Bronchial epithelial cell (primary cell): ENCODE results near the gene LMX1B. TPM values are rescaled to one million over a fixed set of nuclear protein-coding genes. Genes with fewer than 3 reads are reported as not detected.

ENCODE experiments used
- DNase-seq: peaks from one replicate; pipeline ENCODE4 v3.0.0-alpha.2; 2010; ENCODE audit warnings: low read depth
- FAIRE-seq: peaks from 2 replicates; lab custom pipeline; 2011; peaks lifted over from hg19 to GRCh38; lab: Jason Lieb, UNC
- H3K27me3 ChIP-seq: 2 replicates; pipeline ENCODE4 v1.5.1; 2011; ENCODE audit warnings: low read length; ENCODE audit not compliant: control insufficient read depth, insufficient read depth
- H3K36me3 ChIP-seq: 2 replicates; pipeline ENCODE4 v1.5.1; 2011; ENCODE audit warnings: low read length; ENCODE audit not compliant: control insufficient read depth, insufficient read depth
- H3K4me3 ChIP-seq: 2 replicates; pipeline ENCODE4 v1.5.1; 2011; ENCODE audit warnings: mild to moderate bottlenecking, low read depth, low read length, control low read depth
- total RNA-seq: library from RNA; depleted of rRNA; stranded (reverse); fragments of >200 nt; gene quantifications from 2 replicates; pipeline ENCODE4 v1.2.1, GENCODE V29; 2014
- TF ChIP-seq, protein P1 (sequence below): IDR thresholded peaks from 2 replicates; pipeline ENCODE4 v1.5.1; 2011; ENCODE audit warnings: mild to moderate bottlenecking, moderate library complexity, low read length, control low read depth, inconsistent platforms; ENCODE audit not compliant: insufficient read depth, severe bottlenecking

LMX1B gene
- total RNA-seq, 1 donor from 2014 or later, result not detected

DNA sequence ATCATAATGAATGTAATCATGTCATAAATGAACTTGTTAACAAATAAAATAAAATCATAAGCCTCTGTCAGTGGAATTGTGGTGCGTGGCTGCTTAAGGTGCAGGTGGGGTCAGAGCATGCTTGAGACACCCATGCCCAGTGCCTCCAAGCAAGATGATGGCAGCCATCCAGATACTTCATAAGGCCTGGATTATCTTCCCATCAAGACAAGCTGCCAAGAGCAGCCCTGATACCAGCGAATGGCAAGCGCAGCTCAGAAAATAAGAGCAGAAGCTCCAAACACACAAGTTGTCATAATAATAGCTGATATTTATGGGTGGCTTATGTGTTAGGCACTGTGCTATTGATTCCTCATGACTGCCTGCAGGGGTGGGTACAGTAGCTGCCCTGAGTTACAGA, 21.8 kb upstream of the LMX1B start:
- peaks cover 3% of the 10 kb centered on the region for H3K27me3 ChIP-seq
- DNase-seq, result no peak
- no peak for FAIRE-seq
- H3K36me3 ChIP-seq, result no peaks in the 10 kb centered on the region
- TF ChIP-seq, protein P1, sequence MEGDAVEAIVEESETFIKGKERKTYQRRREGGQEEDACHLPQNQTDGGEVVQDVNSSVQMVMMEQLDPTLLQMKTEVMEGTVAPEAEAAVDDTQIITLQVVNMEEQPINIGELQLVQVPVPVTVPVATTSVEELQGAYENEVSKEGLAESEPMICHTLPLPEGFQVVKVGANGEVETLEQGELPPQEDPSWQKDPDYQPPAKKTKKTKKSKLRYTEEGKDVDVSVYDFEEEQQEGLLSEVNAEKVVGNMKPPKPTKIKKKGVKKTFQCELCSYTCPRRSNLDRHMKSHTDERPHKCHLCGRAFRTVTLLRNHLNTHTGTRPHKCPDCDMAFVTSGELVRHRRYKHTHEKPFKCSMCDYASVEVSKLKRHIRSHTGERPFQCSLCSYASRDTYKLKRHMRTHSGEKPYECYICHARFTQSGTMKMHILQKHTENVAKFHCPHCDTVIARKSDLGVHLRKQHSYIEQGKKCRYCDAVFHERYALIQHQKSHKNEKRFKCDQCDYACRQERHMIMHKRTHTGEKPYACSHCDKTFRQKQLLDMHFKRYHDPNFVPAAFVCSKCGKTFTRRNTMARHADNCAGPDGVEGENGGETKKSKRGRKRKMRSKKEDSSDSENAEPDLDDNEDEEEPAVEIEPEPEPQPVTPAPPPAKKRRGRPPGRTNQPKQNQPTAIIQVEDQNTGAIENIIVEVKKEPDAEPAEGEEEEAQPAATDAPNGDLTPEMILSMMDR, result no peak
- H3K4me3 ChIP-seq, result no peak overlapping the region

DNA sequence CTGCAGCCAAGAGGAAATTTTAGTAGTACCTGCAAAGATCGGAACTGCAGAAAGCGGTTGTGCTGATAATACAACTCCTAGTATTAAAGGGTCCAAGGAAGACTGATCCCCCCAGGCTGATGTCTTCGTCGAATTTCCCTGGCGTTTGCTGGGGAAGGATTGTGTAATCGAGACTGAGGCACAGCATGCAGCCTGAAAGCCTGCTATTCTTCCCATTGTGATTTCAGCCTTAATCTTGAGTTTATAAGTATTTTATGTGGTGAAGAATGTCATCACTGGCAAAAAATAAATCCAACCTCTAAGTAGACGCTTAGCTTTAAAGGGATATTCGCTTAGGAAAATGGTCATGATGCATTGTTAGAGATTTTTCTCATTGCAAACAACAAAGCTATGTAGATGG, 21.3 kb upstream of the LMX1B start:
- DNase-seq, result no peak
- peaks cover 3% of the 10 kb centered on the region for H3K27me3 ChIP-seq
- no peak overlapping the region for H3K4me3 ChIP-seq
- FAIRE-seq, result no peak
- no peaks in the 10 kb centered on the region for H3K36me3 ChIP-seq
- TF ChIP-seq, protein P1, result no peak

DNA sequence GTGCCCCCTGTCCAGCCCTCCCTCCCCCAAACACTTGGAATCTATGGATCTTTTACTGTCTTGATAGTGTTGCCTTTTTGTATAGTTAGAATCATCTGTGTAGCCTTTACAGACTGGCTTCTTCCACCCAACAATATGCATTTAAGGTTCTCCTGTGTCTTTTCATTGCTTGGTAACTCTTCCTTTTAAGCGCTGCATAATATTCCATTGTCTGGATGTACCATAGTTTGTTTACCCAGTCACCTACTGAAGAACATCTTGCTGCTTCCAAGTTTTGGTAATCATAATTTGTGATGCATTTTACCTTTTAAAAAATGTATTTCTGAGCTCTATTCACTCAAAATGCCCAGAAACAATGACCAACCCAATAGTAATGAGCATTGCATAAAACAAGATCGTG, 17.7 kb upstream of the LMX1B start:
- H3K36me3 ChIP-seq, result no peaks in the 10 kb centered on the region
- TF ChIP-seq, protein P1, result no peak
- FAIRE-seq (no peak), DNase-seq (no peak)
- no peak overlapping the region for H3K4me3 ChIP-seq
- H3K27me3 ChIP-seq, result no peaks in the 10 kb centered on the region

DNA sequence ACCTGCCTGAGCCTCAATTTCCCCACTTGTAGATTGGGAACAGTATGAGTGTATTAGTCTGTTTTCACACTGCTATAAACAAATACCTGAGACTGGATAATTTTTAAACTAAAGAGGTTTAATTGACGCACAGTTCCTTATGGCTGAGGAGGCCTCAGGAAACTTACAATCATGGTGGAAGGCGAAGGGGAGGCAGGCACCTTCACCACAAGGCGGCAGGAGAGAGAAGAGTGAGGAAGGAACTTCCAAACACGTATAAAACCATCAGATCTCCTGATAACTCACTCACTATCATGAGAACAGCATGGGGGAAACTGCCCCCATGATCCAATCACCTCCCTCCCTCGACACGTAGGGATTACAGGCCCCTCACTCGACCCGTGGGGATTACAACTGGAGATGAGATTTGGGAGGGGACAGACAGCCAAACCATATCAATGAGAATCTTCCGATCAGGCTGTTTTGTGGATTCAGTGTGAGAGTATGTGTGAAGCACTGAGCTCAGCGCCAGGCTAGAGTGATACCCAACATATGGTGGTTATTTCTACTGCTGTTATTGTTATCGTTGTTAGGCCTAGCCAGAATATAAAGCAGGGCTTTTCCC, 14.6 kb upstream of the LMX1B start:
- no peaks in the 10 kb centered on the region for H3K27me3 ChIP-seq
- FAIRE-seq (no peak), DNase-seq (no peak)
- no peaks in the 10 kb centered on the region for H3K36me3 ChIP-seq
- TF ChIP-seq, protein P1, result peak; percentile 4
- H3K4me3 ChIP-seq, result no peak overlapping the region

DNA sequence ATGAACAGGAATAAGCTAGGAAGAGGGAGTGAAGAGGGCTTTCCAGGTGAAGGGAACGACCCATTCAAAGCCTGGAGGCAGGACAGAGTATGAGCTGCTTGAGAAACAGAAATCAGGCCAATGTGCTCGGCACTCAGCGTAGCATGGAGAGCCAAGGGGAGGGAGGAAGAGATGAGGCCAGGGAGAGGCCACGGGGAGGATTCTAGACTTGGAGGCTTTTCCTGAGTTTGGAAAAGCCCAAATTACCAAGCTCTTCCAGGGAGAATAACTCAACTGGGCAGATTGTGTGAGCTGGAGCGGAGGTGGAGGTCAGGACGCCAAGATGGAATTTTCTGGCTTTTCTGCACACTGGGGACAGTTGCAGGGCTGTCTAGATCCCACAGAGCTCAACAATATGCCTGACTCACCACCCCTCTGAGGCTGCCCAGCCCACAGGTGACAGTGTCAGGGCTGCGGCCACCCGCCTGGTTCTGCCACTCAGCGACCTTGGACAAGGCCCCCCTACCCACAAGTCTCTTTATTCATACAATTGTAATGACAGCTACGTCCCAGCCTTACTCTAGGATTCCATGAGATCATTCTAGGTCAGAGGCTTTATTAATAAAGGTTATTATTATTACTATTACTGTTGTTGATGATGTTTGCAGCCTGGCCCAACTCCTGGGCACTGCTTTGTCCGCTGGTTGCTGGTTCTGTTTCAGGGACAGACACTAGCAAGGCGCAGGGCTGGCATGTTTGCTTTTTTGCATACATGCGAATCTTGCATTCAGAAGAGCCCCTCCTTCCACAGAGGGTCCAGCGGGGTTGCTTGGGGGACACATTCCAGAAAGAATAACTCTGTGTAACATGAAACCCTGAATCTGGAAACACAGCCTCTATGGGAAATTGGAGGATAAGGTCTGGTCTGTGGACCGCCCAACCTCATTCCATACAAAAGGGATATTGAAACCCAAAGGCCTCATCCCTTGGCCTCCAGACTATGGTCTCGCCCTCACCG, 9.4 kb upstream of the LMX1B start:
- no peak for FAIRE-seq

More for the DNA sequence above, 9.4 kb upstream of the LMX1B start:
- TF ChIP-seq, protein P1, result no peak
- no peak for DNase-seq
- H3K36me3 ChIP-seq, result no peaks in the 10 kb centered on the region
- no peak overlapping the region for H3K4me3 ChIP-seq
- H3K27me3 ChIP-seq, result peaks cover 7% of the 10 kb centered on the region
